HT-29 (cell line): Measurements from ENCODE around the gene GCNT2. TPM values are rescaled to one million over a fixed set of nuclear protein-coding genes. Genes with fewer than 3 reads are reported as not detected.
"Not testable (repeated sequence)": the region's sequence is repeated elsewhere in the genome, so short reads cannot be mapped to it uniquely, and the experiment has no call there.

Experiments used
- DNase-seq: peaks from one replicate; pipeline ENCODE4 v3.0.0-alpha.2; 2015; ENCODE audit warnings: low spot score
- total RNA-seq: library from RNA; depleted of rRNA; stranded (reverse); fragments of >200 nt; shearing (Covaris generic); gene quantifications from 2 replicates; pipeline ENCODE4 v1.2.3, GENCODE V29; 2014

The GCNT2 gene
- total RNA-seq, 1 experiment from 2014 or later: 9.7 TPM

DNA sequence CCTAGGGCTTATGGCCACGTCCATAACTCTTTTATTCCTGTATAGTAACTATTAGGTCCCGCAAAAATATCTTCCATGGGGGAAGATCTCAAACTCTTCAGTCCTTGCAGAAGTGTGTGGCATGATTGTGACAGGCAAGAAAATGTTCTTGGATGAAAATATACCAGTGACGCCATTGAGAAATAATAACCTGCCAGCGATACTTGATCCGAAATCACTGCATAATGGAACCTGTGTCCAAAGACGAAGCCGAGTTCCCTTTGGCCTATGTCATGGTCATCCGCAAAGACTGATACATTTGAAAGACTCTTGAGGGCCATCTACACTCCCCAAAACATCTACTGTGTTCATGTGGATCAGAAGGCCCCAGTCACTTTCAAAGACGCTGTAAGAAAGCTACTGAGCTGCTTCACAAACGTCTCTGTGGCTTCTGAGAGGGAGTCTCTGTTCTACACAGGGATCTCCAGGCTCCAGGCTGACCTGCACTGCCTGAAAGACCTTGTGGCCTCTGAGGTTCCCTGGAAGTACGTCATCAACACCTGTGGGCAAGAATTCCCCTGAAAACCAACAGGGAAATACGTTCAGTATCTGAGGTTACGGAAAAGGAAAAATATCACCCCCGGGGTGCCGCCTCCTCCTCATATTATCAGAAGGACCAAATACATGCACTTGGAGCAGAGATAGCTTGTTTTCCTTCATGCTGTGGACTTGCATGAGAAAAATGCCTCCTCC, 6.9 kb upstream of the GCNT2 start:
- no peak for DNase-seq

DNA sequence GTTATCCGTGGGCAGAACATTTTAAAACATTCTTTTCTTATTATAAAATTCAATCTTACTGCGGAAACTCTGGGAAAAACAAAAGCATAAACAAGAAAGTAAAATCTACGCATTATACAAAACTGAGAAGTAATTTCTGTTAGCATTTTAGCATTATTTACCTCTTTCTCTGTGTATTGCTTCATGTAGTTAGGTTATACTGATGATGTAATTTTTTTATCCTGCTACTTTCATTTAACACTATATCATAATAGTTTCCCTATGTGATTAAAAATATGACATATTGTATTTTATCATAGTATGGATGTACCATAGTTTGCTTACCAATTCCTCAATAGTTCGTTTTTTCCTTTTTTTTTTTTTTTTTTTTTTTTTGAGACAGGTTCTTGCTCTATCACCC, 4.2 kb upstream of the GCNT2 start:
- DNase-seq: no peak

DNA sequence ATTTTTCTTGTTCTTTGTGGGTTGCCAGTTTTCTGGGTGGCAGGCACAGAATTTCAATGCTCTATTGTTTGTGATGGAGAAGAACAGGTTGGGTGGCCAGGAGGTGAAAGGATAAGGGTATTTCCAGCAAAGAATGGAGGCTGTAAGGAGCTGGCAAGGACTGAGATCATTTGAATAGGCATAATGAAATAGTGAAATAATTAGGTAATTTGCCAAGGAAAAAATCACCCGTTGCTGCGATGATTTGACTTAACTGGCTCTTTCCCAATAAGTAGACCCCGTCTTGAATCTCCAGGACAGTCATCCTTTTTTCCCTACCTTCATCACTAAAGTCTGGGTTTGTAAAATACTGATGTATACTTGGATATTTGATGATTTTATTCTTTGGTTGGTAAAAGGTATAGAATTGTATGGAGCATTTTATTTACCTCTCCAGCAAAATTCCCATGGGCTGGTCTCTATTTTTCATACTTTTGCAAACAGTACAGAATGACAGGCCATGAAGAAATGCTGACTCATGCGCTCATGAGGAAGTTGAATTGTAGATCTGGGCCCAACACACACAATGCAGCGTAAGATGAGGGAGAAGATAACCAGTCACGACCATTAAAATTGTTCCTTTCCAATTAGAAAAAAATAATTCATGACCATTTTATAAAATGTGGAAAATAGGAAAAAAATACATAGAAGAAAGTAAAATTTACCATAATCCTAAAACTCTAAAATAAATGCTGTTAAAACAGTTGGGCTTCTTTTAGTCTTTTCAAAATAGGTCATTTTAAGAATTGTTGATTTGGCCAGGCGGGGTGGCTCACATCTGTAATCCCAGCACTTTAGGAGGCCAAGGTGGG, 2.4 kb upstream of the GCNT2 start:
- peak; percentile 61 for DNase-seq

DNA sequence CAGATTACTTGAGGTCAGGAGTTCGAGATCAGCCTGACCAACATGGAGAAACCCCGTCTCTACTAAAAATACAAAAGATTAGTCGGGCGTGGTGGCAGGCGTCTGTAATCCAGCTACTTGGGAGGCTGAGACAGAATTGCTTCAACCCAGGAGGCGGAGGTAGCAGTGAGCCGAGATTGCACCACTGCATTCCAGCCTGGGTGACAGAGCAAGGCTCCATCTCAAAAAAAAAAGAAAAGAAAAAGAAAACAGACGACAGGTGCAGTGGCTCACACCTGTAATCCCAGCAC, 1.8 kb upstream of the GCNT2 start:
- not testable (repeated sequence) for DNase-seq

DNA sequence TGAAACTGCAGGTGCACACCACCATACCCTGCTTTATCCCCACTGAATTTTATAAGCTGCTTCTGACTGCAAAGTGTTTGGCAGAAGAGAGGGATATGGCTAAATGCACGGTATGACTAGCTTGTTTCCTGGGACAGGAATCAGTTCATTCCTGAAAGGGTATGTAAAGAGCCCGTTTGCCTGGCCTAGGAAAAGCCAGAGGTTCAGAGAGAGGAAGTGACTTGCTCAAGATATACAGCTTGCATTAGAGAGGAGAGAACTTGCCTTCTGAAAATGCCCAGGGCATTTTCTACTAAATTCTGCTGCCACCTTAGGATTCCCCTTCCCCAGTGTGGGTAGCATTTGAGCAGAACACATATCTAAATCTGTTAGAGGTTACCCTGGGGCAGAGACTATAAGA, 683 bp upstream of the GCNT2 start:
- no peak for DNase-seq

DNA sequence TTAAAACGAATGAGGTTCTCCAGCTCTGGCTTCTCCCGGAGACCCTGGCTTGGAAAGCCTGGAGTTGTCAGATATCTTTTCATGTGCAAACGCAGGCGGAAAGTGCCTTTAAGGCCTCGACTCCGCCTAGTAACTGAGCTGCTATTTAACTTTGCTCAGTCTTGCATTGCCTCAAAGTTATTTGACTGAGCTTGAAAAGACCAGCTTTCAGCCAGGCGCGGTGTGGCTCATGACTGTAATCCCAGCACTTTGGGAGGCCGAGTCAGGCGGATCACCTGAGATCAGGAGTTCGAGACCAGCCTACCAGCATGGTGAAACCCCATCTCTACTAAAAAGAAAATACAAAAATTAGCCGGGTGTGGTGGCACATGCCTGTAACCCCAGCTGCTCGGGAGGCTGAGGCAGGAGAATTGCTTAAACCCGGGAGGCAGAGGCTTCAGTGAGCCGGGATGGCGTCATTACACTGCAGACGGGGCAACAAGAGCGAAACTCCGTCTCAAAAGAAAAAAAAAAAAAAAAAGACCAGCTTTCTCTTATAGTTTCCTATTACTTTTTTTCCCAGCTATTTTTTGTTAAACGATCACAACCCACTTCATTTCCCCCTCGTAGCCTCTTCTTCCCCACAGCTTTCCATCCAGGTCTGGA, 1.9 kb downstream of the GCNT2 start:
- DNase-seq: no peak

DNA sequence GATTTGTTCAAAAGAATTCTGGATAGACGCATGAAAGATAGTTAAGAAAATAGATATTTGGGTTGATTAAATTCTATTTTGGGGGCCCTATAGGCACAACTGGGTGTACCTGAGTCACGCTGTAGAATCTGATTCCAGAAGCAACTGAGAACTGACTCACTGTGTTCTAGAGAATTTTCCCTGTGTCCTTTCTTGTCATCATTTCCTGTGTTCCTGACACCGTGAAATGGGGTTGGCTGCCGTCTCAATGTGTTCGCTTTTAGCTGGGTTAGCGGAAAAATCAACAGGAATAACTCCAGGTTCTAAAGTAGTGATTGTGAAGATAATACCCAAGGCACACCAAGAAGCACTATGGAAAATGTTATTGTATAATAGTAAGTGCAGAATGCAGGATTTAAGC, 5.0 kb downstream of the GCNT2 start:
- no peak for DNase-seq

DNA sequence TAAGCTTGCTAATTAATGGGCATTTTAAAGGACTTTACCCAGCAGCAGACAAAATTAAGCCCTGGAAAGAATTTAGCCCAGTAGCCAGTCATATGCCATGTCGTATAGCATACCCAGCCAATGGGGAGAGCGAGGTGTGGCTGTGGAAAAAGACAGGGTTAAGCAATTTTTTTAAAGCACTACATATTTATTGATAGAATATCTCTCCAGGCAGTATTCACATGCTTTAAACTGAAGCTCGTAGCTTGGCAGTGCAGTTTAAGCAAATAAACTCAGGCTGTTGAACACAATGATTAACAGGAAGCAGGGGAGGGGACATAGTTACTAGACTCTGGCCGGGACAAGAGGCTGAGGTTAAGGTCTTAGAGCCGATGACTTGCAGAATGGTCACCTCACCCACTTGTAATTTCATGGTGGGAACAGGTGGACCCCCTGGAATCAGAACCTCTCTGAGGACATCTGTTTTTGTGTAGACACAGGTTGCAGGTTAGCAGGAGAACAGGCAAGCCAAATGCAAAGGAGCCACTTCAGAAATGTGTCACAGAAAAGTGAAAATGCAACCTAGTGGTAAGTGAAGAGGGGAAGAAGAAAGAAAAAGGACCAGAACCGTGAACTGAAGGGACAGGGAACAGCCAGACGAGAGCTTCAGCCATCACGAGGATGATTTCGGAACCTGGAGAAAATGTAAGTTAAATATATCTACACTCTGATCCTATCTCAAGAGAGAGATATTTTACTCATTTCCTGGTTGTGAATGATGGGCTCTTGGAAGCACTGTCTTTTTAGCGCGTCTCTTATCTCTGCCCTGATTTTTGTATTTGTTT, 7.2 kb downstream of the GCNT2 start:
- peak; percentile 48 for DNase-seq

DNA sequence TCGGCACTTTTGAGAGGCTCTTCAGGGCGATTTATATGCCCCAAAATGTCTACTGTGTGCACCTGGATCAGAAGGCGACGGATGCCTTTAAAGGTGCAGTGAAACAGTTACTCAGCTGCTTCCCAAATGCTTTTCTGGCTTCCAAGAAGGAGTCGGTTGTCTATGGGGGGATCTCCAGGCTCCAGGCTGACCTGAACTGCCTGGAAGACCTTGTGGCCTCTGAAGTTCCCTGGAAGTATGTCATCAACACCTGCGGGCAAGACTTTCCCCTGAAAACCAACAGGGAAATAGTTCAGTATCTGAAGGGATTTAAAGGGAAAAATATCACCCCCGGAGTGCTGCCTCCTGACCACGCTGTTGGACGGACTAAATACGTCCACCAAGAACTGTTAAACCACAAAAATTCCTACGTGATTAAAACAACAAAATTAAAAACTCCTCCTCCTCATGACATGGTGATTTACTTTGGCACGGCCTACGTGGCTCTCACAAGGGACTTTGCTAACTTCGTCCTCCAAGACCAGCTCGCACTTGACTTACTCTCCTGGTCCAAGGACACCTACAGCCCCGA, 8.2 kb downstream of the GCNT2 start:
- no peak for DNase-seq

DNA sequence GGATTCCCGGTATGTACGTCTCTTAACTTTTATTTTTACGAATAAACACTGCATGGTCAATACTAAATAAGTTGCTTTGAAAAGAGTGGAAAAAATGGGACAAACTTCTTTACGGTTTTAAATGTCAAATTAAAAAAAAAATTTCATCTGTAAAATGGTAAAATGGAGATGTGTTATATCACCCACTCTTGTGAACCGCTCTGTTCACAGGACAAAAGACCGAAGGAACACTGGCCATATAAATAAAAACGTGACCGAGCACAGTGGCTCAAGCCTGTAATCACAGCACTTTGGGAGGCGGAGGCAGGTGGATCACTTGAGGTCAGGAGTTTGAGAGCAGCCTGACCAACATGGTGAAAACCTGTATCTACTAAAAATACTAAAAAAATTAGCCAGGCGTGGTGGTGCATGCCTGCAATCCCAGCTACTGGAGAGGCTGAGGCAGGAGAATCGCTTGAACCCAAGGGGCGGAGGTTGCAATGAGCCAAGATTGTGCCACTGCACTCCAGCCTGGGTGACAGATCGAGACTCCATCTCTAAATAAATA, 8.8 kb downstream of the GCNT2 start:
- not testable (repeated sequence) for DNase-seq

DNA sequence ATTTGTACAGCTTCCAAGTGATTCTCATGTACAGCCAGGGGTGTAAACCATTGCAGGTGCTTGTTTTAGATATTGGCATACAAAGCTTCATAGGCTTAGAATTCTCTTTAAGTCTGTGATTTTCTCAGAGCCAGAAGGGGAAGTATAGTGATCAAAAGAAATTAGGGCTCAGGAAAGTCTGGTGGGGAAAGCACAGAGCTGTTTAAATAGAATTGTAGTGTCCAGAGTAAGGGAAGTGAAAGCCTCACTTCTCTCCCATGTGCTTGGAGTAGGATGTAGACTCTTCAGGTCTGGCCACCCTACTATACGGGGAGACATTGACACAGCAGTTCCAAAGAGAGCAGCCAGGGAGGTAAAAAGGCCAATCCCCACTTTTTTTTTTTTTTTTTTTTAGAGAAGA, 10.4 kb downstream of the GCNT2 start:
- no peak for DNase-seq

DNA sequence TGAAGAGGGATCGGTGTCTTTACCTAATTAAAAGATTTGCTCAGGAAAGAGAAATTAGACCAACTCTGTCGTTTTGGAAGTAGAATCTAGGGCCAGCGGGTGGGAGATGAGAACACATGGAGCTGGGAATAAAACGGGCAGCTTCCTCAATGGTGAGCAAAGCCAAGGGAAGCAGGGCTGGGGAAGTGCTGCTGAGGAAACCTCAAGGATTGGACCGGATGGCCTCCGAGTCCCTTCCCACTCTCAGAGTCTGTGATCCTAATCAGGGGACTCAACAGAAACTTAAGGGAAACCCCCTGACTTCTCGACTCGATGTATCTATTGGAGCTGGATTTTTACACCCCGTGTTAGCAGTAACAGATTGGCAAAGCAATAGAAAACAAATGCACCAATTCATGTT, 10.8 kb downstream of the GCNT2 start:
- DNase-seq: no peak

DNA sequence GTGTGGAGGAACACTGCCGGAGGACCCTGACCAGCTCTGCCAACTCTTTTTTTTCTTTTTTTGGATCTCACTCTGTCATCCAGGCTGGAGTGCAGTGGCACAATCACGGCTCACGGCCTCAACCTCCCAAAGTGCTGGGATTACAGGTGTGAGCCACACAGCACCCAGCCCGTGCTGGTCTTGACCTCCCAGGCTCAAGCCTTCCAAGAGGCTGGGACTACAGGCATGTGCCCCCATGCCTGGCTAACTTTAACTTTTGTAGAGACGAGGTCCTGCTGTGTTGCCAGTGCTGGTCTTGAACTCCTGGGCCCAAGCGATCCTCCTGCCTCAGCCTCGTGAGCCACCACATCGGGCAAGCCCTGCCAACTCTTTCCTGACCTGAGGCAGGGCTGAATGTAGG, 11.2 kb downstream of the GCNT2 start:
- no peak for DNase-seq

DNA sequence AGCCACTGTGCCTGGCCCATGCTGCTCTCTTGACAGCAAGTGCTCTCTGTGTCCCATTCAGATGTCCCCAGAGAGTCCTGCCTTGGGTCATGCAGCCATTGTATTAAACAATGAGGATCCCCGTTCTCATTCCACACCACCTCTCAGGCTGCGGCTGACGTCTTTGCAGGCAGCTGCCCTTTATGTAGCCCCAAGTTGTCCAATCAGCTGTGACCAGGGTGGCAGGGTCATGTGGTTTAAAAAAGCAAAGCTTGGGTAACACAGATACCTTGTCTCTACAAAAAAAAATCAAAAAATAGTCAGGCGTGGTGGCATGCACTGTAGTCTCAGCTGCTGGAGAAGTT, 13.2 kb downstream of the GCNT2 start:
- DNase-seq: no peak

DNA sequence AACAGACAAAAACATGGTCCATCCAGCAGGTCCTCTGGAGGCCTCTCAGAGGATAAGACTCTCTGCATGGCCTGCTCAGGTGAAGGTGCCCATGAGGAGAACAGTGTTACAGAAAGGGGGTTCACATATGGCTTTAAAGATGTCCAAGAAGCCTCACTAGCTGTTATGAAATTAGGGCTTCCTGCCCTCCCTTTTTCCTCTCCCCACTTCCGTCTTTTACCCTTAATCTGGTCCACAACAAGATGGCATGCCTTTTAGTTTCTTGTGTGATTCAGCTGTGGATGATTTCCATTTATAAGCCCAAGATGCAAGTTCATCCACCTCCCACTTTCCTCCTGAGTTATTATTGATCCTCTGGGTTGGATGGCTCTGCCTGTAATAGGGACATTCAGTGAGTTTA, 14.0 kb downstream of the GCNT2 start:
- no peak for DNase-seq

DNA sequence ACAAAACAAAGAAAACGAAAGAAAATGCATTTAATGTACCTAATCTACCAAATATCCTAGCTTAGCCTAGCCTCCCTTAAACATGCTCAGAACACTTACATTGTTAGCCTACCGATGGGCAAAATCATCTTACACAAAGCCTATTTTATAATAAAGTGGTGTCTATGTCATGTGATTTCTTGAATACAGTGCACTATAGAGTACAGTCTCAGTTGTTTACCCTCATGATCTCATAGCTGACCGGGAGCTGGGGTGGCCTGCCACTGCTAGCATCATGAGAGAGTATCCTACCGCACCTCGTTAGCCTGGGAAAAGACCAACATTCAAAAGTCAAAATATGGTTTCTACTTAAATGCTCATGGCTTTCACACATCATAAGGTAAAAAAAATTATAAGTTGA, 16.6 kb downstream of the GCNT2 start:
- DNase-seq: no peak

DNA sequence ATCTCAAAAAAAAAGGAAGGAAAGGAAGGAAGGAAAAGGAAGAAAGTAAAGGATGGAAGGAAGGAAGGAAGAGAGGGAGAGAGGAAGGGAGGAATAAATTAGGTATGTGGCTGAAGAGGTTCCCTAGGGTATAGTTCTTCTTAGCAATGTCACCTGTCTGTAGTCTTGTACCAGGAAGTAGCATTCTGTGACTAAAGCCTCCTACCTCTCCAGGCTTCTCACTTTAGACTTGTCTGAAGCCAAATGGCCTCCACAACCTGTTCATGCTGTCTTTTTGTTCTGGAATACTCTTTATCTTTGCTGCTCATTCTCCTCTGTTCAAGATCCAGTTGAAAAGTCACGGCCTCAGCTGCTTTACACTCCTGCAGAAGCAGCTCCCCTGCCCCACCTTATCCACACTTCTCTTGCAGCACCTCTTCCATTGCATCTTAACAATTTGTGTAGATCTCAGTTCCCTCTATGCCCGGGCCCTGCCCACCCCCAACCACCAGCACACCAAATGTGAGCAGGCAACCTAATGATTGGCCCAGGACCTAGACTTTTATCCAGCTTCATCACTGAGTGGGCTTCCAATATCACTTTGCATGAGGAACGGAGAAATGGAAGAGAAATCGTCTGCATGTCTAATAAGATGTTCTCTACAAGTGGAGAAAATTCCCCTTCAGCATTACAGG, 19.1 kb downstream of the GCNT2 start:
- no peak for DNase-seq

DNA sequence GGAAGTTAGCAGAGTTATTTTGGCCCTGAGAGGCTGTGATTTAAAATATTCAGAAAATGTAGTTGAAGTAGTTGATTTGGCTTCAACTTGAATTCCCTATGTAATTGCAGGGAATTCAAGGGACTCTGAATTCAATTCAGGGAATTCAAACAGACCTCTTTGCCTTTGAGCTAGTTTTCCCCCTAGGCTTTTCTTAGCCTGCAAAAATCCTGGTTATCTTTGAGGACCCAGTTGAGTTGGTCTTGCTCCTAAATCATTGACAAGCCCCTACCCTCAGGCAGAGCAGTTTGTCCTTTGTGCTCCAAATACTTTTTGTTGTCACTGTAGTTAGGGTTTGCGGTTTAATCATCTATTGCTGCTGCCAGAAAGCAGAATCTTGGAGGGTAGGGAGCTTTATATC, 20.4 kb downstream of the GCNT2 start:
- DNase-seq: no peak

DNA sequence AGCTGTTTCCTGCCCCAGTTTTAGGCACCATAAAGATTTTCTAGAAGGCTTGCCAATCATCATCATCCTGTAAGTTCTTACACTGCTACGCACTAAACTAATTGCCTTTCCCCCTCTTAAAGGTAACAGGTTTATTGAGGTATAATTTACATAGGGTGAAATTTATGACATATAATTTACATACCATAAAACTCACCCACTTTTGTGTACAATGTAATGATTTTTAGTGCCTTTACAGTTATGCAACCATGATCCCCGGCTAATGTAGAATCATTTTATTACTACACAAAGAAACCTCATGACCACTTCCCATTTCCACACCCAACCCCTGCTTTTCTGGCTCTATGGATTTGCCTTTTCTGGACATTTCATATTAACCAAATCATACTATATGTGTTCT, 21.1 kb downstream of the GCNT2 start:
- no peak for DNase-seq

DNA sequence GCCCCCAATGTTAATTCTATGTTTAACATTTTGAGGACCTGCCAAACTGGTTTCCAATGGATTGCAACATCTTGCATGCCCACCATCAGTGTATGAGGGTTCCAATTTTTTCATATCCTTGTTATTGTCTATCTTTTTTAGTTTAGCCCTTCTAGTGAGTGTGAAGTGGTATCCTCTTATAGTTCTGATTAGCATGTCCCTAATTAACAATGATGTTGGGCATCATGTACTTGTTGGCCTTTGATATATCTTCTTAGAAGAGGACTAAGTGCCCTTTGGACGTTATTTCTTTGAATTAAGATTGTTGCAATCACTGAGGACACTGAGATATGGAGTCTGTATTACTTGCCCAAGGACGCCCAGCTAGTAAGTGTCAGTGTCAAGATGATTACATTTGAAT, 22.3 kb downstream of the GCNT2 start:
- DNase-seq: no peak

DNA sequence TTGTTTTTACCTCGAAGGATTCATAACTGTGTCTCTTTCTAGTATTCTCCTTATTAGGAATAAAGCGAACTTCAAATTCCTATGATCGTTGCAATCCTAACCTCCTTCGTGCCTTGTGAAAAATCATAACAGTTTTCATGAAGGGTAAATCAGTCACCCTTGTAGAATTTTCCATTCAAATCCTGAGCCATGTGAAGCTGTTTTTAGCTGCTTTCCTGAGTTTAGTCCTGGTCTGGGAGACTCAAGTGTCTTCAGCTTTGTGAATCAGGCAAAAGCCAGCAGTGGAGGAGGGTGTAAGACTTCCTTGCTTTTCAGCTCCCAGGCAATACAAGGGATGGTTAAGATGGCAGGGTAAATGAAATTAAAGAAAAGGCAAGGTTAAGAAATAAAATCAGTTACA, 24.3 kb downstream of the GCNT2 start:
- no peak for DNase-seq
